Left lung (tissue), 10 donors: Measurements from ENCODE around the gene GPAT3. TPM values are rescaled to one million over a fixed set of nuclear protein-coding genes. Genes with fewer than 3 reads are reported as not detected.
A peak's percentile ranks its signal among the peaks of the same experiment; 100 is the strongest.

Experiments used
- ATAC-seq: fragments of 200-7000 bp; cut with Tn5 transposase; one replicate; pipeline ENCODE4 v1.9.1; 2020; ENCODE audit warnings: moderate library complexity
- DNase-seq, 4 donors: peaks; one replicate each; pipeline ENCODE4 v3.0.0-alpha.2; 2013 to 2020
- H3K27ac ChIP-seq, 2 donors: fragments of 200-600 bp; sonication (generic) in 1 of 2; one replicate each; pipeline versions ENCODE4 v1.5.0 to v1.8.0; 2020 to 2021
- H3K27me3 ChIP-seq, 2 donors: fragments of 200-600 bp; sonication (generic) in 1 of 2; one replicate each; pipeline versions ENCODE4 v1.5.0 to v1.8.0; 2020 to 2021
- H3K36me3 ChIP-seq, 2 donors: fragments of 200-600 bp; sonication (generic) in 1 of 2; one replicate each; pipeline versions ENCODE4 v1.5.0 to v1.8.0; 2020 to 2021
- H3K4me1 ChIP-seq, 2 donors: fragments of 200-600 bp; one replicate each; pipeline ENCODE4 v1.8.0; 2021
- H3K4me3 ChIP-seq, 2 donors: fragments of 200-600 bp; sonication (generic) in 1 of 2; one replicate each; pipeline versions ENCODE4 v1.5.0 to v1.8.0; 2020 to 2021; ENCODE audit warnings: mild to moderate bottlenecking in 1 of 2
- H3K9me3 ChIP-seq, 2 donors: fragments of 200-600 bp; sonication (generic) in 1 of 2; one replicate each; pipeline versions ENCODE4 v1.5.0 to v1.8.0; 2020 to 2021
- intact Hi-C, 2 donors: fragments of 100-400 bp; cut with DNase I; formaldehyde crosslinking; loops; one replicate each; pipeline versions ENCODE4 v1.11.2 to v1.14.2; 2022
- polyA plus RNA-seq, 6 donors: library from polyadenylated mRNA; unstranded; fragments of 120-200 nt; gene quantifications; one replicate each; pipeline ENCODE4 v1.2.1, GENCODE V29; 2013; ENCODE audit not compliant: insufficient read length in 6 of 6
- total RNA-seq, 2 donors: library from RNA; stranded (reverse); fragmentation: NEBNext Ultra II Directional; extraction: Animal tissue kit (Norgen Biotek cat#: 25700); gene quantifications; one replicate each; pipeline ENCODE4 v1.2.1, GENCODE V29; 2021
- TF ChIP-seq, protein P1 (sequence below), 2 donors: fragments of 200-600 bp; sonication (generic) in 1 of 2; IDR thresholded peaks; one replicate each; pipeline versions ENCODE4 v1.5.0 to v1.8.0; 2021; ENCODE audit warnings: antibody characterized with exemption in 2 of 2
- donor health status: DM: no; HTN: yes; CAD: no.
- donor health status: DM: no; HTN: no; CAD: no.

The GPAT3 gene
- total and polyA plus RNA-seq, 8 donors: 5.7 to 16.7 (median 14.2) TPM

DNA sequence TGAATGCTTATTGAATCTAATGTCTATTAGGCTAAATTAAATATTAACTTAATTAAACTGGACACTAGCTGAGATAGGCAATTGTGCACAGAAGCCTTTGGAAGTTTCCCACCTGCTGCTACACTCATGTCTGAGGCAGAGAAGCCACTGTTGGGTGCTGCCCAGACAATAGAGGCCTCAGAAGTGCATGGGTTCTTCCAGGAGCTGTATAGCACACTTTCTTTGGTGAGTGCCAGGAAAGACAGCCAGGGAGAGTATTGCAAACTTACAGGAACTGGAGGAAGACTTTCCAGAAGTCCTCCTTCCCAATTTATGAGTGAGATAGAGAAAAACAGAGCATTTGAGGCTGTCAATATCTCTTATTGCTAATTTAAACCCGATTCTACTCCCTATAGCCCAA is 89.9 kb downstream of the GPAT3 start:
- TF ChIP-seq, protein P1, sequence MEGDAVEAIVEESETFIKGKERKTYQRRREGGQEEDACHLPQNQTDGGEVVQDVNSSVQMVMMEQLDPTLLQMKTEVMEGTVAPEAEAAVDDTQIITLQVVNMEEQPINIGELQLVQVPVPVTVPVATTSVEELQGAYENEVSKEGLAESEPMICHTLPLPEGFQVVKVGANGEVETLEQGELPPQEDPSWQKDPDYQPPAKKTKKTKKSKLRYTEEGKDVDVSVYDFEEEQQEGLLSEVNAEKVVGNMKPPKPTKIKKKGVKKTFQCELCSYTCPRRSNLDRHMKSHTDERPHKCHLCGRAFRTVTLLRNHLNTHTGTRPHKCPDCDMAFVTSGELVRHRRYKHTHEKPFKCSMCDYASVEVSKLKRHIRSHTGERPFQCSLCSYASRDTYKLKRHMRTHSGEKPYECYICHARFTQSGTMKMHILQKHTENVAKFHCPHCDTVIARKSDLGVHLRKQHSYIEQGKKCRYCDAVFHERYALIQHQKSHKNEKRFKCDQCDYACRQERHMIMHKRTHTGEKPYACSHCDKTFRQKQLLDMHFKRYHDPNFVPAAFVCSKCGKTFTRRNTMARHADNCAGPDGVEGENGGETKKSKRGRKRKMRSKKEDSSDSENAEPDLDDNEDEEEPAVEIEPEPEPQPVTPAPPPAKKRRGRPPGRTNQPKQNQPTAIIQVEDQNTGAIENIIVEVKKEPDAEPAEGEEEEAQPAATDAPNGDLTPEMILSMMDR (IDR thresholded peaks at IDR 0.05): no peak
- no peak for ATAC-seq
- H3K27ac ChIP-seq: no peak overlapping the region

DNA sequence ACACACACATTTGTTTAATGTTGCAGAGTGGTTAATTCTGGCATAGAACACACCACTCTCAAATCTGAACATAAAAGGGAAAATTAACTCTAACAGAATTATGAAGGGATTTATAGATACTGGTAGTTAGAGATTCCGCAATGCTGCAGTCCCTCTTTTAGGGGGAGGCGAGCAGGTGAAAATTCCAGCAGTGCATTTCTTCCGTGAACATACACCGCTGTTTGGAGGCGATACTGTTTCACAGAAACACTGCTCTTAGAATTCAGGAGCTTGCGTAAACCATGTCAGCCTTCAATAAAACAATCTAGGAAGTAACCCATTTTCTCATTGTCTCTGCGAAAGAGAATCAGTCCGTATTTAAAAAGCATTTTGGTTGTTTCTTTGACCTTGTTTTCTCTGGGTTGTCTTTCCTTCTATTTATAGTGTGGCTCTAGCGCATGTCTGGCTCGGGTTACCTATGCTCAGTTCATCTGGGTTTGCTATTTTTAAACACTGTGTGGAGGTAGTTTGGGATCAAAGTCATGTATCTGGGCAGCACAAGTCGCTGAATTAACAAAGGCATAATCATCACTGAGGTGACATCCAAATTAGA is 90.4 kb downstream of the GPAT3 start:
- peaks cover 0 to 17% of the 10 kb centered on the region in 2 donors for H3K9me3 ChIP-seq
- no peak overlapping the region for H3K27ac ChIP-seq
- DNase-seq: no peak
- peaks cover 1 to 12% of the 10 kb centered on the region in 2 donors for H3K4me1 ChIP-seq
- no peak overlapping the region for H3K4me3 ChIP-seq
- intact Hi-C loops: no loop called here
- H3K27me3 ChIP-seq: peaks cover 0 to 10% of the 10 kb centered on the region in 2 donors
- TF ChIP-seq, protein P1 (IDR thresholded peaks at IDR 0.05): no peak
- ATAC-seq: no peak
- no peaks in the 10 kb centered on the region for H3K36me3 ChIP-seq

More for the DNA sequence above, 89.9 kb downstream of the GPAT3 start:
- Histone ChIP-seq H3K27me3 (peaks cover 0 to 14% of the 10 kb centered on the region in 2 donors), H3K9me3 (peaks cover 0 to 22% of the 10 kb centered on the region in 2 donors), H3K36me3 (no peaks in the 10 kb centered on the region), H3K4me3 (no peak overlapping the region), H3K4me1 (peaks cover 0 to 12% of the 10 kb centered on the region in 2 donors)
- DNase-seq: no peak
- intact Hi-C loops: no loop called here

DNA sequence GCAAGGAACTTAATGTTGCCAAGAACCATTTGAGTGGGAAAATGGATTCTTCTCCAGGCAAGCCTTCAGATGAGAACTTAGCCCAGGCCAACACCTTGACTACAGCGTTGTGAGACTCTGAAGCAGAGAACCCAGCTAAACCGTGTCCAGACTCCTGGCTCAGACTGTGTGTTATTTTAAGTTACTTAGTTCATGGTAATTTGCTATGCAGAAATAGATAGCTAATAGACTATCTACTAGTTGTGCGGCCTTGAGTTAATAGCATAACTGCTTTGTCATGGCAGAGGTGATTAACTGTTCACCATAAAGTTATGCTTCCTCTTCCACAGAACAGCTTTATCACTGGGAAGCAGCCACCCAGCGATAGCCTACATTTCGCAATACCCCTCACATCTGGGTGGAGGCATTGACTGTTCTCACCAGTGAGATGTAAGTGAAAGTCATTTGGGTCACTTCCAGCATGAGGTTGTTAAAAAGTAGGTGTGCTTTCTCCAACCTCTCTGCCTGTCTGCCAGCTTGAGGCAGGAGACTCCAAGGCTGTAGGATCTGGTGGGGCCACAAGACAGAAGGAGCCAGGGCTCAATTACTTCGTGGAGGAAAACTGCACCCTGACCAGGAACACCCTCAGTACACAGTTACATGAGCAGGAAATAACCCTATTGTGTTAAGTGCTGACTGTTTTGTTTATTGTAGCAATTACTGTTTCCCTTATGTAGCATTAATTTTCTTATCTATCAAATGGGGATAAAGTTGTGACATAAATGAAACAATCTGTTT is 94.2 kb downstream of the GPAT3 start:
- peak; percentile 84 for ATAC-seq
- TF ChIP-seq, protein P1 (IDR thresholded peaks at IDR 0.05): no peak
- H3K27me3 ChIP-seq: peaks cover 0 to 7% of the 10 kb centered on the region in 2 donors
- peak overlapping the region in 1 of 2 donors; percentile 59 for H3K27ac ChIP-seq
- no peak overlapping the region for H3K4me3 ChIP-seq
- peaks cover 6 to 12% of the 10 kb centered on the region in 2 donors for H3K4me1 ChIP-seq
- DNase-seq: peak in 3 of 4 donors; percentile 63 to 83 (median 75)
- no peaks in the 10 kb centered on the region for H3K36me3 ChIP-seq
- H3K9me3 ChIP-seq: no peaks in the 10 kb centered on the region
- intact Hi-C loops: no loop called here

DNA sequence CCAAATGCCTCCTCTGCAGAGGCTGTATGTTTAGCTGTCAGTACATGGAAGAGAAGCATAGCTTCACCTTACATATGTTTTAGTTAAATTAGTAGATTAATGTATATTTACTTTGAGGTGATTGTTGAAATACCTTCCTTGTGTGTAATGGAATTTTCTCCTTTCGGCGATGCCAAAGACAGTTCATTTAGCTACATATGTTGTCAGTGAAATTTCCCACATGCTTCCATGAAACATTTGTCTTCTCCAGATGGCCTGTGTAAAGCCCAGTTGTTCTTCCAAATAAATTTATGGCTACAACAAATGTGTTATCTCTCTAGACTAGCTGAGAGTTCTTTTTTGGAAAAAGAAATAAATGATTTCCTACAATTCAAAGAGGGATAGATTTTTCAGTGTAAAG is 95.2 kb downstream of the GPAT3 start:
- Histone ChIP-seq H3K4me1 (peaks cover 6 to 12% of the 10 kb centered on the region in 2 donors), H3K27ac (no peak overlapping the region), H3K27me3 (no peaks in the 10 kb centered on the region), H3K9me3 (no peaks in the 10 kb centered on the region), H3K36me3 (no peaks in the 10 kb centered on the region), H3K4me3 (no peak overlapping the region)
- intact Hi-C loops: no loop called here
- ATAC-seq: peak; percentile 37
- TF ChIP-seq, protein P1 (IDR thresholded peaks at IDR 0.05): no peak
- DNase-seq: peak in 2 of 4 donors; percentile 88 to 89

DNA sequence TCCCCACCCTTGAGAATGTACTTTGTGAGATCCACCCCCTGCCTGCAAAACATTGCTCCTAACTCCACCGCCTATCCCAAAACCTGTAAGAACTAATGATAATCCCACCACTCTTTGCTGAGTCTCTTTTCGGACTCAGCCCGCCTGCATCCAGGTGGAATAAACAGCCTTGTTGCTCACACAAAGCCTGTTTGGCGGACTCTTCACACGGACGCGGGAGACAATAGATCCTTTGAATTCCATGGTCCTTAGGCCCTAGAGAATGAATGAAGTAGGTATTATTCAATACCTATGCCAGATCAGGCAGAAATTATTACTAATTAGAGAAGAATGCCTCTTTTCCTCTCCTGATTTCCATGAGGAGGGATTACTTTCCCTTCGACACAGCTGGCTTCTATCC is 101.0 kb downstream of the GPAT3 start:
- no peak overlapping the region for H3K27ac ChIP-seq
- H3K27me3 ChIP-seq: peaks cover 0 to 13% of the 10 kb centered on the region in 2 donors
- H3K9me3 ChIP-seq: no peaks in the 10 kb centered on the region
- ATAC-seq: no peak
- no peaks in the 10 kb centered on the region for H3K36me3 ChIP-seq
- TF ChIP-seq, protein P1 (IDR thresholded peaks at IDR 0.05): no peak
- intact Hi-C loops: no loop called here
- H3K4me3 ChIP-seq: no peak overlapping the region
- H3K4me1 ChIP-seq: peaks cover 0 to 3% of the 10 kb centered on the region in 2 donors
- DNase-seq: no peak
